Colonic mucosa (tissue), 4 donors: ENCODE data around the gene C9orf78. TPM values are rescaled to one million over a fixed set of nuclear protein-coding genes. Genes with fewer than 3 reads are reported as not detected.

Source experiments
- DNase-seq: peaks from one replicate; pipeline ENCODE4 v3.0.0-alpha.2; 2020
- H3K27ac ChIP-seq: fragments of 200-600 bp; one replicate; pipeline ENCODE4 v1.8.0; 2021
- H3K27me3 ChIP-seq: fragments of 200-600 bp; one replicate; pipeline ENCODE4 v1.8.0; 2021
- H3K36me3 ChIP-seq: fragments of 200-600 bp; one replicate; pipeline ENCODE4 v1.8.0; 2021
- H3K4me1 ChIP-seq: fragments of 200-600 bp; one replicate; pipeline ENCODE4 v1.8.0; 2021; ENCODE audit warnings: mild to moderate bottlenecking
- H3K4me3 ChIP-seq: fragments of 200-600 bp; one replicate; pipeline ENCODE4 v1.8.0; 2021
- H3K9ac ChIP-seq, 2 donors: one replicate each; pipeline ENCODE4 v1.7.0; 2013; ENCODE audit warnings: control low read depth in 2 of 2, low read depth in 2 of 2, low read length in 2 of 2
- H3K9me3 ChIP-seq: fragments of 200-600 bp; one replicate; pipeline ENCODE4 v1.8.0; 2021
- CTCF ChIP-seq: fragments of 200-600 bp; IDR thresholded peaks from one replicate; pipeline ENCODE4 v1.8.0; 2022; ENCODE audit warnings: antibody characterized with exemption, mild to moderate bottlenecking
- intact Hi-C: fragments of 100-400 bp; cut with DNase I; formaldehyde crosslinking; loops from one replicate; pipeline ENCODE4 v1.14.1; 2022
- total RNA-seq, 2 donors: library from RNA; stranded (reverse); fragmentation: NEBNext Ultra II Directional in 1 of 2; extraction: Animal tissue kit (Norgen Biotek cat#: 25700) in 1 of 2; gene quantifications; one replicate each; pipeline ENCODE4 v1.2.1, GENCODE V29; 2021
- donor health status: healthy.
- donor health status: DM: no; HTN: no; CAD: no.
- donor health status: DM: no; HTN: no; CAD: no.

C9orf78 gene
- total RNA-seq, 2 donors from 2014 or later: 38.7 to 45.5 TPM

GRCh38 chr9:129835860-129836223 lies 767 bp upstream of the C9orf78 start:
- Histone ChIP-seq H3K4me1 (peaks cover 14% of the 10 kb centered on the region), H3K4me3 (peak overlapping the region; percentile 93), H3K27me3 (no peaks in the 10 kb centered on the region), H3K9ac (peak overlapping the region; percentile 82 to 98), H3K36me3 (peaks cover 13% of the 10 kb centered on the region), H3K27ac (peak overlapping the region; percentile 85), H3K9me3 (no peaks in the 10 kb centered on the region)
- intact Hi-C loops: no loop called here
- no peak for DNase-seq
- TF ChIP-seq CTCF: no peak

GRCh38 chr9:129834489-129835127 lies 467 bp downstream of the C9orf78 start:
- H3K4me3 ChIP-seq: peak overlapping the region; percentile 93

GRCh38 chr9:129832982-129833381 lies 2.1 kb downstream of the C9orf78 start:
- no peak for TF ChIP-seq CTCF
- intact Hi-C loops: no loop called here

More at GRCh38 chr9:129834489-129835127, 467 bp downstream of the C9orf78 start:
- no peaks in the 10 kb centered on the region for H3K27me3 ChIP-seq
- H3K9ac ChIP-seq: peak overlapping the region; percentile 71 to 98
- TF ChIP-seq CTCF: no peak
- peak; percentile 43 for DNase-seq
- H3K9me3 ChIP-seq: no peaks in the 10 kb centered on the region
- peak overlapping the region; percentile 85 for H3K27ac ChIP-seq
- H3K36me3 ChIP-seq: peaks cover 17% of the 10 kb centered on the region
- H3K4me1 ChIP-seq: peaks cover 14% of the 10 kb centered on the region
- intact Hi-C loops: no loop called here

GRCh38 chr9:129828969-129829368 lies 6.1 kb downstream of the C9orf78 start:
- TF ChIP-seq CTCF: no peak
- H3K9ac ChIP-seq: no peak overlapping the region
- H3K36me3 ChIP-seq: peaks cover 17% of the 10 kb centered on the region
- no peak overlapping the region for H3K27ac ChIP-seq
- no peaks in the 10 kb centered on the region for H3K9me3 ChIP-seq
- peaks cover 3% of the 10 kb centered on the region for H3K4me1 ChIP-seq
- H3K4me3 ChIP-seq: no peak overlapping the region
- DNase-seq: no peak
- H3K27me3 ChIP-seq: no peaks in the 10 kb centered on the region
- intact Hi-C loops: no loop called here

More at GRCh38 chr9:129832982-129833381, 2.1 kb downstream of the C9orf78 start:
- H3K36me3 ChIP-seq: peaks cover 17% of the 10 kb centered on the region
- H3K27ac ChIP-seq: no peak overlapping the region
- peaks cover 14% of the 10 kb centered on the region for H3K4me1 ChIP-seq
- DNase-seq: no peak
- no peaks in the 10 kb centered on the region for H3K9me3 ChIP-seq
- no peak overlapping the region for H3K4me3 ChIP-seq
- H3K9ac ChIP-seq: no peak overlapping the region
- no peaks in the 10 kb centered on the region for H3K27me3 ChIP-seq

- Histone ChIP-seq H3K27ac (no peak overlapping the region), H3K9ac (no peak overlapping the region), H3K4me3 (no peak overlapping the region), H3K9me3 (no peaks in the 10 kb centered on the region), H3K27me3 (no peaks in the 10 kb centered on the region), H3K36me3 (peaks cover 17% of the 10 kb centered on the region), H3K4me1 (no peaks in the 10 kb centered on the region)
- DNase-seq: no peak
- intact Hi-C loops: no loop called here
- TF ChIP-seq CTCF: no peak
Measured at GRCh38 chr9:129828051-129828450, 7.0 kb downstream of the C9orf78 start.
